Fibroblast of skin of right biceps (primary cell): ENCODE results near the gene CEP63.

ENCODE experiments used
- DNase-seq: peaks from one replicate; pipeline ENCODE4 v3.0.0-alpha.2; 2013

CEP63 gene

GRCh38 chr3:134471521-134472193 is 14.2 kb upstream of the CEP63 start:
- peak; percentile 76 for DNase-seq

- DNase-seq: no peak
Observed at GRCh38 chr3:134472831-134473230, 13.0 kb upstream of the CEP63 start.

GRCh38 chr3:134473868-134474546 is 11.8 kb upstream of the CEP63 start:
- peak; percentile 87 for DNase-seq

- DNase-seq: no peak
Observed at GRCh38 chr3:134474956-134475355, 10.9 kb upstream of the CEP63 start.

GRCh38 chr3:134476306-134476705 is 9.6 kb upstream of the CEP63 start:
- DNase-seq: no peak

- peak; percentile 55 for DNase-seq
Observed at GRCh38 chr3:134477002-134477401, 8.9 kb upstream of the CEP63 start.

GRCh38 chr3:134477938-134478337 is 7.9 kb upstream of the CEP63 start:
- peak; percentile 77 for DNase-seq

- no peak for DNase-seq
Observed at GRCh38 chr3:134480546-134480945, 5.3 kb upstream of the CEP63 start.

- peak; percentile 37 for DNase-seq
Observed at GRCh38 chr3:134481166-134481565, 4.7 kb upstream of the CEP63 start.

GRCh38 chr3:134482622-134483021 is 3.2 kb upstream of the CEP63 start:
- no peak for DNase-seq

GRCh38 chr3:134483195-134483900 is 2.5 kb upstream of the CEP63 start:
- peak; percentile 92 for DNase-seq

GRCh38 chr3:134485075-134485717 is 661 bp upstream of the CEP63 start:
- DNase-seq: peak; percentile 49

GRCh38 chr3:134486577-134487041 is 752 bp downstream of the CEP63 start:
- peak; percentile 34 for DNase-seq

- DNase-seq: no peak
Observed at GRCh38 chr3:134487406-134487805, 1.5 kb downstream of the CEP63 start.

- peak; percentile 28 for DNase-seq
Observed at GRCh38 chr3:134494495-134494894, 8.6 kb downstream of the CEP63 start.

- no peak for DNase-seq
Observed at GRCh38 chr3:134495980-134496379, 10.1 kb downstream of the CEP63 start.

- peak; percentile 26 for DNase-seq
Observed at GRCh38 chr3:134496471-134497071, 10.7 kb downstream of the CEP63 start.

GRCh38 chr3:134503266-134503665 is 17.4 kb downstream of the CEP63 start:
- DNase-seq: no peak

GRCh38 chr3:134504132-134504531 is 18.3 kb downstream of the CEP63 start:
- no peak for DNase-seq

GRCh38 chr3:134505485-134505884 is 19.6 kb downstream of the CEP63 start:
- no peak for DNase-seq

- DNase-seq: no peak
Observed at GRCh38 chr3:134511500-134511899, 25.6 kb downstream of the CEP63 start.

- DNase-seq: no peak
Observed at GRCh38 chr3:134516905-134517304, 31.0 kb downstream of the CEP63 start.

GRCh38 chr3:134517791-134518190 is 31.9 kb downstream of the CEP63 start:
- DNase-seq: peak; percentile 17
